ENCODE results near the gene VIPR2.
"Not testable (repeated sequence)": the region's sequence is repeated elsewhere in the genome, so short reads cannot be mapped to it uniquely, and the experiment has no call there.

Gene VIPR2, protein sequence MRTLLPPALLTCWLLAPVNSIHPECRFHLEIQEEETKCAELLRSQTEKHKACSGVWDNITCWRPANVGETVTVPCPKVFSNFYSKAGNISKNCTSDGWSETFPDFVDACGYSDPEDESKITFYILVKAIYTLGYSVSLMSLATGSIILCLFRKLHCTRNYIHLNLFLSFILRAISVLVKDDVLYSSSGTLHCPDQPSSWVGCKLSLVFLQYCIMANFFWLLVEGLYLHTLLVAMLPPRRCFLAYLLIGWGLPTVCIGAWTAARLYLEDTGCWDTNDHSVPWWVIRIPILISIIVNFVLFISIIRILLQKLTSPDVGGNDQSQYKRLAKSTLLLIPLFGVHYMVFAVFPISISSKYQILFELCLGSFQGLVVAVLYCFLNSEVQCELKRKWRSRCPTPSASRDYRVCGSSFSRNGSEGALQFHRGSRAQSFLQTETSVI

GRCh38 chr7:159144758-159145489 is at the start of gene VIPR2:
Gene VIPR2, minus strand, starts transcription at chr7:159144867. Its CDS starts 96 bp downstream, at chr7:159144771.
- peak; percentile 40 for DNase-seq

DNA sequence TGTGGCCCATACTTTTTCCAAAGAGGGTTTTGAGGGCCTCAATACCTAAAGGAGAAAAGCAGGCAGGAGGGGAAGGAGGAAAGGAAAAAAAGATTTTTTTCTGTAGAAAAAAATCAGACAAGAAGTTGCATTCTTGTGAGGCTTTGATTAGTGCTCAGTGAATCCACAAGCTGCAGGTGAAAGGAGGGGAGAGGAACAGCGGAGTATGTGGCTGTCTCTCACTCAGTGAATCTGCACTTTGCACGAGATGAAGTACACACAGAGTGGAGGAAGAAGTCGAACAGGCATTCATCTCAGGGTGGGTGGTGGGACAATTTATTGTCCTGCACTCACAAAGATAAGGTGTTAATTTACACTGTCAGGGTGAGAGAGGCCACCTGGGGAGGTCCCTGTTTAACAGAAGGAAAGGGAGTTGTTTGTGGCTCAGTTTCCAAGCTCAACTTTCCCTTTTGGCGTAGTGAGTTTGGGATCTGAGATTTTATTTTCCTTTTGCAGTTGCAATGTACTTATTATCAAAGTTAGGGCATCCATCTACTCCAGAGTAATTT is 49.0 kb upstream of the VIPR2 start:
- DNase-seq: no peak

- no peak for DNase-seq
Measured at GRCh38 chr7:159192725-159193453, 48.2 kb upstream of the VIPR2 start.

- no peak for DNase-seq
Measured at GRCh38 chr7:159192013-159192412, 47.3 kb upstream of the VIPR2 start.

- no peak for DNase-seq
Measured at GRCh38 chr7:159191236-159191635, 46.6 kb upstream of the VIPR2 start.

DNA sequence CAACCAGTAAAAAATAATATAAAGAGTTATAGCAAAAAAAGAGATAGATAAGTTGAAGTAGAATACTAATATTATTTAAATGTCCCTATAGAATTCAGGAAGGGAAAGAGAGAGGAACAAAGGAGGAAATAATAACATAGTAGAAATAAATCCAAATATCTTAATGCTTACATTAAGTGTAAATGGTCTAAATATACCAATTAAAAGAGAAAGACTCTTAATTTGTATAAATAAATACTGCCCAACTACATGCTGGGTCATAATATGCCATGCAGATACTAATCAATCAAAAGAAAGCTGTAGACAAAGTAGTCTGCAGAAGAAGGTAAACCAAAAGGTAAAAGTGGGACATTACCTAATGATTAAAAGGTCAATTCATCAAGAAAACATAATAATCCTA is 43.3 kb upstream of the VIPR2 start:
- no peak for DNase-seq

DNA sequence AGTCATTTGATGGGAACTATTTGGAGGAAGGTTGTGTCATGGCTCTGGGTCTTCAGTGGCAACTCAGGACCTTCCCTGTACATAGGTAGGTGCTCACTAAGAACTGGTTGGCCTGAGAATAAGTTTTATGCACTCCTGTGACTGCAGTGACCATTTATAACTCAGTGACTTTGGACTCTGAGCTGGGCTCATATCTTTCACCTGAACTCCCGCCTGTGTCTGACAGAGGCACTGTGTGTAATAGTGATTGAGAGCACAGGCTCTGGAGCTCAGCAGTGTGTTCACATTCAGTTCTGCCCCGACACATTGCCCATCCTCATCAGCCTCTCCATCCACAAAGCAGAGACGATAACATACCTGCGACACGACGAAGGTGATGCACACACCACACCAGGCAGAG is 34.6 kb upstream of the VIPR2 start:
- DNase-seq: no peak

- no peak for DNase-seq
Measured at GRCh38 chr7:159177284-159177953, 32.8 kb upstream of the VIPR2 start.

DNA sequence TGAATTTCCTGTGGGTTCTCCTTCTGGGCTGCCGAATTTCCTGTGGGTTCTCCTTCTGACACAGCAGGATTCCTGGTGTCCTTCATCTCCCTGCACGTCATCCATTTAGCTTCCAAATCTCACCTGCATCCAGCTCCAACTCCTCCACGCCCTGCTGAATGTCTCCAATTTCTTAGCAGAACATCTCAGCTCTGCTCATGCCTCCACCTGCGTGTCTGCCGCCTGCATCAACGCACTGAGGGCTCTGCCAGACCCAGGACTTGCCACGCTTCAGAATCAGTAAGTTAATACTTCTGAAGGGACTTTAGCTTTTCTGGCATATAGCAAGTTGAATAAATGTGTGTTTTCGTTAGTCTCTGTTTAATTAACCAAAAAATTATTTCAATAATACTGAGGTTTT is 31.1 kb upstream of the VIPR2 start:
- no peak for DNase-seq

DNA sequence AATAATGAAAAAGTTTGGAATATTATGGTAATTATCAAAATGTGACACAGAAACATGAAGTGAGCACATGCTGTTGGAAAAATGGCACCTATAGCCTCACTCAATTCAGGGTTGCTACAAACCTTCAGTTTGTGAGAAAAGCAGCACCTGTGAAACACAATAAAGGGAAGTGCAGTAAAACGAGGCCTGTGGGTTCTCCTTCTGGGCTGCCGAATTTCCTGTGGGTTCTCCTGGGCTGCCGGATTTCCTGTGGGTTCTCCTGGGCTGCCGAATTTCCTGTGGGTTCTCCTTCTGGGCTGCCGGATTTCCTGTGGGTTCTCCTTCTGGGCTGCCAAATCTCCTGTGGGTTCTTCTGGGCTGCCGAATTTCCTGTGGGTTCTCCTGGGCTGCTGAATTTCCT is 30.4 kb upstream of the VIPR2 start:
- DNase-seq: not testable (repeated sequence)

GRCh38 chr7:159172400-159172799 is 27.7 kb upstream of the VIPR2 start:
- DNase-seq: no peak

DNA sequence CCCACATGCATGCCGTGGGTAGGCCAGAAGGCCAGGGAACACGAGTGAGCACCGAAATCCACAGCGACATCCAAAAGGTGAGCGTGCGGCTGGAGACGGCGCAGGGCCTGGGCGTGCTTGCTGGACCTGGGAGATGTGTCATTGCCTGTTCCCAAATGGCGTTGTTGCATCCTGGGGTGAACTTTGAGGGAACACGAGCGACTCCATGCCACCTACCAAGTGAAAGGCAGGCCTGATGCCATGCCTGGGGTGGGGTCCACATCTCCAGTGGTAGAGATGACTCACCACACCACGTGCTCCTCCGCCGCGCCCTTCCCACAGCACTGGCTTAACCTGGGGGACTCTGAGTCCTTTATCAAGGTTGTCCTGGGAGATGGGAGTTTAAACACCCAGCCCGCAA is 24.7 kb upstream of the VIPR2 start:
- DNase-seq: no peak

DNA sequence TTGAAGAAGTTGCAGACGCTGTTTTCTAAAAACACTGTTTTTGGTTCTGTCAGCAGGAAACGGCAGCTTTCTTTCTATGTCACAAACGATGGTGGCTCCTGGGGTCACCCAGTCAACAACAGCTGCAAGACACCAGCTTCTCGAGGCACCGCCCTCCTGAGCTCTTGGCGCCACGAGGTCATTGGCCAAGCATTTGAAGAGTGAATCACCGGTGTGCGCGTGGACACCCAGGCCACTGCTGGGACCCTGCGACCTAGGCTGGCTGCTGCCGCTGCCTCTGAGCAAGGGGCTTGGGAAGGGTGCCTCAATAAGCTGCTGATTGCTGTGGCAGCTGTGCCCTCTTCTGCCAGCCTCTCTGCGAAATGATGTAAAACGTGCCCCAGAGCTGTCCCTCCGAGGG is 22.5 kb upstream of the VIPR2 start:
- no peak for DNase-seq

GRCh38 chr7:159166530-159166929 is 21.9 kb upstream of the VIPR2 start:
- DNase-seq: no peak

- DNase-seq: no peak
Measured at GRCh38 chr7:159165352-159165751, 20.7 kb upstream of the VIPR2 start.

DNA sequence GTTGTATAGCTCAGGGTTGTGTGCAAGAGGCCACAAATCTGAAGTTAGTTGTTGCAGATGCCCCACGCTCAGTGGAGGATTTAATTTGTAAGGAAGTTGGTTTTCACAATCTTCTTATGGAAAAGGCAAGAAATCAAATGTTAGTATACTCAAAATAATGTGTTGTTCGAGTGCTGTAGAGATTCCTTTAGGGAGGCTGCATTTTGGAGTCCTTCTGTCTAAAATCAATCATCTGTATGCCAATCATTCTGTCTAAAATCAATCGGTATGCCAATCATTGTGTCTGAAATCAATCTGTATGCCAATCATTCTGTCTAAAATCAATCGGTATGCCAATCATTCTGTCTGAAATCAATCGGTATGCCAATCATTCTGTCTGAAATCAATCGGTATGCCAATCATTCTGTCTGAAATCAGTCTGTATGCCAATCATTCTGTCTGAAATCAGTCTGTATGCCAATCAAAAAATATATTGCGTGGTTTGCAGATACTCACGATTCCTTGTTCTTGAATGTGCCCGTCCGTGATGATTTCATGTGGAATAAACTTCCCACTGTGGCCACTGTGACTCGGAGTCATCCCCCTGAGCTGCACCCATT is 19.1 kb upstream of the VIPR2 start:
- not testable (repeated sequence) for DNase-seq

DNA sequence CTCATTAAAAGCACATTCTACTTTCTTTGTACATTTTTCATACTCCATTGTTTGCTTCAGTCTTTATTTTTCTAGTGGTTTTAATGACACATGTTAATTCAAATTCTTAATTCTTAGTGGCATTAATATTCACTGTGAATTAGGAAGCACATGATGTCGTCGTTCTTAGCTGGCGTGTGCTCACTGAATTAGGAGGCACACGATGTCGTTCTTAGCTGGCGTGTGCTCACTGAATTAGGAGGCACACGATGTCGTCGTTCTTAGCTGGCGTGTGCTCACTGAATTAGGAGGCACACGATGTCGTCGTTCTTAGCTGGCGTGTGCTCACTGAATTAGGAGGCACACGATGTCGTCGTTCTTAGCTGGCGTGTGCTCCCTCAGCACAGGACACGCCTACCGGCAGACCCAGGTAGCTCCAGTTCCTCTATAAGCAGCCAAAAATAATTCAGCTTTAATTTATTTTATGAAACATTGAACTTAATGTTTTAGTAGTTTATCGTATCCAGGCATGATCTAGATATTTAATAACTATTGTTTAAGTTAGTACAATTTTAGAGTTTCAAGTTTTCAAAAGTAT is 17.5 kb upstream of the VIPR2 start:
- not testable (repeated sequence) for DNase-seq

DNA sequence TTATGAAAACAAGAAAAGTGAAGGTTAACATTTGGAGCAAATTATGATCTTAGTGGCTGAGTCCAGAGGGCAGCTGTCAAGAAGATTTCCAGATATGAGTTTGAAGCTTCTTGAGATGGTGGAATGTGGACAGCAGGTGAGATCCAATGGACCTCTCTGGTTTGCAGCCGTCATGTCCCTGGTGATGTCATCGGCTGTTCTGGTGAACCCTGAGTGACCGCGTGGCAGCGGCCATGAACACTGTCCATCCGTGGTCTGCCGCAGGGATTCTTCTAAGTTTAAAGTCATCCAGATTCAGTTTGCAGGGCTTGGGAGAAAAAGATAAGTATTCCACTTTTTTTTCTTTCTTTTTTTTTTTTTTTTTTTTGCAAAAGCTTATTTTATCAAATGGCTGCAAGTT is 15.8 kb upstream of the VIPR2 start:
- DNase-seq: no peak

- no peak for DNase-seq
Measured at GRCh38 chr7:159159731-159160130, 15.1 kb upstream of the VIPR2 start.

DNA sequence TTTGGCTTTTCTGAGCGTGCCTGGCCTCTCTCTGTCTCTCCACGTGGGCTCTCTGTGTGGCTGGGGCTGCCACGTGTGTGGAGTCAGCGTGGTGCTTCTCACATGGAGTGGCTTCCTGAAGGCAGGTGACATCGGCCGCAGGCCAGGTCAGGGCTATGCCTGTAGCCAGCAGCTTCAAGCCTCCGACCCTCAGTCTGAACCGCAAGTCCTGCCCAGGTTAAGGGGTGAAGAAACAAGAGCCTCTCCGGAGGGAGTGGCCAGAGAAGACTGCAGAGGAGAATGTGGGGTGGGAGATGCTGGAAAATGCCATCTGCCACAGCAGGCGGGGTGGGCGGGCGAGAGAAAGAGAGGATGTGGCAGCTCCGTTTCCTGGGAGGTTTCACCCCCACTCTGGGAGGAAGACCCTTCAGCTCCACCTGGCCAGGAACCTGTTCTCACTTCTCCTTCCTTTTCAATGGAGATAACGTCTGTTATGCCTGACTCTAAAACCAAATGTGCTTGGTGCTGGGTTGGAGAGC is 14.3 kb upstream of the VIPR2 start:
- no peak for DNase-seq

DNA sequence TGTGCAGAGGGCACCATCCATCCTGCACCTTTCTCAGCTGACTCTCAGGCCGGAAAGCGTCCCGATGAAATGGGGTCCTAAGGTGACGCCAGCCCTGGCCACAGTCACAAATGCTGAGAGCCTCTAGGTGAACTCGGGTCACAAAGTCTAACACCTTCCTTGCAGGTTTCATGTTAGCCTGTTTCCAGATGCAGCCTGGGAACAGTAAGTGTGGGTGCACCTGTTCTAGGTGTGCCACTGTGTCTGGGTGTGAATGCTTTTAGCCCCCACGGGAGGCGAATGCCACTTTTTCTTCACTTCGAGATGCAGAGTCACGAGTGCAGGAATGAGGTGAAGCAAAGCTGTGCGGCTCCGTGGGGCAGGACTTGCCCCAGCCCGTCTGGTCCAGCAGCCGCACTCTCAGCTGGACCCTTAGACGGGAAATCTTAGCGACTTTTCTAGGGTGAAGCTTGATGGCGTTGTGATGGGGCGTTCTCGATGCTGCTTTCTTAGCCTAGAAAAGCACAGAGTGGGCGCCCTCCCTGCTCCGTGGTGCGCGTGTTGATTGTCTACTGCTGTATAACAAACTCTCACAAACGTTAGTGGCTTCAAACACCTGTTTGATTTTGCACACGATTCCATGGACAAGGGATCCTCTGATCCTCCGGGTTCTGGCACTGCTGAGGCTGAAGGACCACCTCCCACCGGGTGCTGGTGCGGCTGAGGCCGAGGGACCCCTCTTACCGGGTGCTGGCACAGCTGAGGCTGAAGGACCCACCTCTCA is 13.6 kb upstream of the VIPR2 start:
- DNase-seq: no peak

All from NCI-H526 treated with DMSO at 0.1 percent for 48 hours (cell line).